Panc1 (cell line): ENCODE data around the gene PELI2. TPM values are rescaled to one million over a fixed set of nuclear protein-coding genes. Genes with fewer than 3 reads are reported as not detected.

ENCODE experiments used
- ATAC-seq: fragments of 200-7000 bp; cut with Tn5 transposase; 2 replicates; pipeline ENCODE4 v1.9.1; 2020; ENCODE audit warnings: mild to moderate bottlenecking, moderate library complexity
- BruUV-seq: library from RNA; stranded (reverse); fragments of 400-500 nt; replicated peaks from 2 replicates; lab custom pipeline; 2021; lab: Mats Ljungman, UMichigan
- CTCF ChIA-PET: fragments of 300-600 bp; sonication (Branson Sonifier 250); formaldehyde crosslinking; loops from one replicate; lab custom pipeline; 2022; ENCODE audit warnings: antibody characterized with exemption; lab: Charles Lee
- POLR2A ChIA-PET: fragments of 300-600 bp; sonication (Branson Sonifier 250); formaldehyde crosslinking; loops from one replicate; lab custom pipeline; 2022; ENCODE audit warnings: antibody characterized with exemption; lab: Charles Lee
- DNase-seq: peaks from one replicate; pipeline ENCODE4 v3.0.0-alpha.2; 2010; ENCODE audit warnings: low read depth, low spot score
- H3K27ac ChIP-seq: 2 replicates; pipeline ENCODE4 v1.5.1; 2011; ENCODE audit warnings: mild to moderate bottlenecking, low read length, inconsistent platforms
- H3K27me3 ChIP-seq: fragments of 200-500 bp; sonication (Bioruptor generic); 2 replicates; pipeline ENCODE4 v1.6.0; 2014; ENCODE audit warnings: low read length, inconsistent platforms; ENCODE audit not compliant: control insufficient read depth, insufficient read depth
- H3K36me3 ChIP-seq: fragments of 200-500 bp; sonication (Bioruptor generic); 2 replicates; pipeline ENCODE4 v1.5.1; 2014; ENCODE audit warnings: inconsistent platforms, mild to moderate bottlenecking, low read length, moderate library complexity; ENCODE audit not compliant: control insufficient read depth, insufficient read depth
- H3K4me1 ChIP-seq: 2 replicates; pipeline ENCODE4 v1.5.1; 2011; ENCODE audit warnings: inconsistent platforms, mild to moderate bottlenecking, low read length, moderate library complexity; ENCODE audit not compliant: control insufficient read depth, insufficient read depth
- H3K4me3 ChIP-seq, 2 experiments: 2 replicates each; pipeline ENCODE4 v1.5.1; 2011 to 2012; ENCODE audit warnings: low read depth in 2 of 2, low read length in 2 of 2, mild to moderate bottlenecking in 2 of 2, inconsistent platforms in 1 of 2, moderate library complexity in 1 of 2
- H3K9me3 ChIP-seq: fragments of 200-500 bp; sonication (Bioruptor generic); 2 replicates; pipeline ENCODE4 v1.5.1; 2014; ENCODE audit warnings: low read depth, mild to moderate bottlenecking, inconsistent platforms, low read length, moderate library complexity; ENCODE audit not compliant: control insufficient read depth, insufficient read depth
- CTCF ChIP-seq: fragments of 450-650 bp; IDR thresholded peaks from 2 replicates; pipeline ENCODE4 v1.5.1; 2017; ENCODE audit warnings: mild to moderate bottlenecking
- POLR2AphosphoS5 ChIP-seq: IDR thresholded peaks from 2 replicates; pipeline ENCODE4 v1.6.1; 2012; ENCODE audit warnings: mild to moderate bottlenecking, low read depth, low read length, moderate library complexity
- REST ChIP-seq, 2 experiments: IDR thresholded peaks; 2 replicates each; pipeline ENCODE4 v1.6.1; 2011 to 2012; ENCODE audit warnings: low read depth in 2 of 2, control low read depth in 1 of 2, low read length in 1 of 2, mild to moderate bottlenecking in 1 of 2, moderate library complexity in 1 of 2; ENCODE audit not compliant: insufficient read depth in 1 of 2
- SIN3A ChIP-seq: IDR thresholded peaks from 2 replicates; pipeline ENCODE4 v1.6.1; 2012; ENCODE audit warnings: low read depth, mild to moderate bottlenecking, low read length, moderate library complexity, borderline replicate concordance; ENCODE audit not compliant: insufficient read depth
- TCF7L2 ChIP-seq: IDR thresholded peaks from 2 replicates; pipeline ENCODE4 v1.6.1; 2011; ENCODE audit warnings: mild to moderate bottlenecking, low read depth, low read length, inconsistent platforms
- in situ Hi-C: cut with HindIII; loops from 2 replicates; pipeline ENCODE4 v1.10.0; 2016; ENCODE audit warnings: low sequenced_read_pairs, low pct_unique_long_range_greater_than_20kb
- intact Hi-C: fragments of 100-400 bp; cut with micrococcal nuclease; formaldehyde crosslinking; loops from one replicate; pipeline ENCODE4 v1.10.0; 2022; ENCODE audit not compliant: unreplicated experiment
- total RNA-seq: library from RNA; stranded (reverse); gene quantifications from one replicate; pipeline ENCODE4 v1.2.1, GENCODE V29; 2021; ENCODE audit not compliant: unreplicated experiment

Gene PELI2
- total RNA-seq, 1 experiment from 2014 or later = 0.28 TPM

GRCh38 chr14:56092763-56093162, 25.4 kb upstream of the PELI2 start:
- CTCF ChIA-PET = no interaction called here
- intact Hi-C loops = no loop called here
- no TSS peak for BruUV-seq
- POLR2A ChIA-PET = no interaction called here
- Histone ChIP-seq H3K4me1 (no peaks in the 10 kb centered on the region), H3K4me3 (no peak overlapping the region), H3K36me3 (no peaks in the 10 kb centered on the region), H3K9me3 (no peaks in the 10 kb centered on the region), H3K27me3 (no peaks in the 10 kb centered on the region; the same call in 1 of the 2 replicates), H3K27ac (no peak overlapping the region)
- DNase-seq (no peak), ATAC-seq (no peak)
- TF ChIP-seq TCF7L2 = no peak
- TF ChIP-seq REST (IDR thresholded peaks at IDR 0.05; ENCODE audit: insufficient read depth in 1 of 2, low read depth in 2 of 2, low read length in 1 of 2) = no peak
- in situ Hi-C loops = no loop called here

GRCh38 chr14:56094076-56094475, 24.1 kb upstream of the PELI2 start:
- TF ChIP-seq POLR2AphosphoS5 (no peak), CTCF (no peak), SIN3A (no peak), TCF7L2 (no peak), REST (IDR thresholded peaks at IDR 0.05; ENCODE audit: insufficient read depth in 1 of 2, low read depth in 2 of 2, low read length in 1 of 2) (no peak)
- ChIA-PET CTCF (no interaction called here), POLR2A (no interaction called here)
- Histone ChIP-seq H3K36me3 (no peaks in the 10 kb centered on the region), H3K27me3 (no peaks in the 10 kb centered on the region; the same call in 1 of the 2 replicates), H3K4me3 (no peak overlapping the region), H3K27ac (no peak overlapping the region), H3K4me1 (no peaks in the 10 kb centered on the region), H3K9me3 (no peaks in the 10 kb centered on the region)
- no peak for ATAC-seq
- intact Hi-C loops = no loop called here
- no peak for DNase-seq
- BruUV-seq = no TSS peak
- in situ Hi-C loops = no loop called here
